ENCODE data around the gene C16orf87. TPM values are rescaled to one million over a fixed set of nuclear protein-coding genes. Genes with fewer than 3 reads are reported as not detected.

The C16orf87 gene
- total RNA-seq, 1 experiment from 2014 or later: 22.5 TPM

DNA sequence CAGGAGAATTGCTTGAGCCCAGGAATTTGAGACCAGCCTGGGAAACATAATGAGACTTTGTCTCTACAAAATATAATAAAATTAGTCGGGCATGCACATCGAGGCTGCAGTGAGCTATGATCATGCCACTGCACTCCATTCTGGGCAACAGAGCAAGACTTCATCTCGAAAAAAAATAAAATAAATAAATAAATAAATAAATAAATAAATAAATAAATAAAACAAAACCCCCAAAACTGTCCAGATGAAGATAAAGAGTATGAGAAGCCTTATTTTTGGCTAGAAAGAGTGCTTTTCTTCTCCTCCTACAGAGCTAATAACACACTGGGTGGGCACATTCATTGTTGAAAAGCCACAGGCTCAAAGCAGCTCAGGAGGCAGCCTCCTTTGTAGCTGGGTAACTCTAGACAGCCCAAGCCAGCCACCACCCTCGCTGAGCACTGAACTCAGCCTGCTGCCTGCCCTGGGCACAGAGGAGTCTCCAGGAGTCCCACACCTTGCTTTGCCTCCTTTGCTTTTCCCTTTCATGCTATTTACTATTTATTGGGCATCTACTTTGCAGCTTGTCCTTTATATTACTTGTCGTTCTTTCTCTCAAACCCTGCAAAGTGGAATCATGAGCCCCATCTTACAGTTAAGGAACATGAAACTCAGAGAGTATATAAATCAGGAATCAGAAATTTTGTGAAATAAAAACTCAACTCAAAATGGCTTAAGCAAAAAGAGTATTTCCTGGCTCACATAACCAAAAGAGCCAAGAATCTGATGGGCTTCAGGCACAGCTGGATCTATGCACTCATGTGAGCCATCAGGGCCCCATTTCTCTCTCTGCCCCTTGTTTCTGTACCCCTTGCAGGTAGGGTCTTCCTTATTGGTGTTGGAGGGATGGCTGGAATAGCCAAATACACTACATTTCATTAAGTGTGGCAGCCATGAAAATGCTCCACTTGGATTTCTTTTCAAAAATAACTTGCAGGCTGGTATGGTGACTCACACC, 18.1 kb upstream of the C16orf87 start:
- Mint-ChIP-seq H3K4me3 (no peak overlapping the region), H3K9me3 (no peaks in the 10 kb centered on the region), H3K27ac (no peak overlapping the region), H3K36me3 (no peaks in the 10 kb centered on the region), H3K4me1 (peaks cover 25% of the 10 kb centered on the region), H3K27me3 (ENCODE audit: low read depth) (no peaks in the 10 kb centered on the region)
- ChIA-PET CTCF (no interaction called here), POLR2A (interaction anchor here (0.6 kb wide), 1 partner anchor 130 kb away, joined by 3 read pairs; no protein-coding TSS in a partner anchor)
- ATAC-seq (peak; percentile 35), DNase-seq (ENCODE audit: low spot score) (no peak)
- TF ChIP-seq, protein P1, sequence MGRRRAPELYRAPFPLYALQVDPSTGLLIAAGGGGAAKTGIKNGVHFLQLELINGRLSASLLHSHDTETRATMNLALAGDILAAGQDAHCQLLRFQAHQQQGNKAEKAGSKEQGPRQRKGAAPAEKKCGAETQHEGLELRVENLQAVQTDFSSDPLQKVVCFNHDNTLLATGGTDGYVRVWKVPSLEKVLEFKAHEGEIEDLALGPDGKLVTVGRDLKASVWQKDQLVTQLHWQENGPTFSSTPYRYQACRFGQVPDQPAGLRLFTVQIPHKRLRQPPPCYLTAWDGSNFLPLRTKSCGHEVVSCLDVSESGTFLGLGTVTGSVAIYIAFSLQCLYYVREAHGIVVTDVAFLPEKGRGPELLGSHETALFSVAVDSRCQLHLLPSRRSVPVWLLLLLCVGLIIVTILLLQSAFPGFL (CRISPR knock-in tag; IDR thresholded peaks at IDR 0.05; ENCODE audit: borderline replicate concordance): no peak
- TF ChIP-seq ZNF416 (CRISPR knock-in tag; IDR thresholded peaks at IDR 0.05) (no peak), GRHL2 (CRISPR knock-in tag; IDR thresholded peaks at IDR 0.05; ENCODE audit: insufficient replicate concordance, severe bottlenecking) (no peak), NR1H2 (CRISPR knock-in tag; IDR thresholded peaks at IDR 0.05) (no peak)
- TF ChIP-seq, protein P2, sequence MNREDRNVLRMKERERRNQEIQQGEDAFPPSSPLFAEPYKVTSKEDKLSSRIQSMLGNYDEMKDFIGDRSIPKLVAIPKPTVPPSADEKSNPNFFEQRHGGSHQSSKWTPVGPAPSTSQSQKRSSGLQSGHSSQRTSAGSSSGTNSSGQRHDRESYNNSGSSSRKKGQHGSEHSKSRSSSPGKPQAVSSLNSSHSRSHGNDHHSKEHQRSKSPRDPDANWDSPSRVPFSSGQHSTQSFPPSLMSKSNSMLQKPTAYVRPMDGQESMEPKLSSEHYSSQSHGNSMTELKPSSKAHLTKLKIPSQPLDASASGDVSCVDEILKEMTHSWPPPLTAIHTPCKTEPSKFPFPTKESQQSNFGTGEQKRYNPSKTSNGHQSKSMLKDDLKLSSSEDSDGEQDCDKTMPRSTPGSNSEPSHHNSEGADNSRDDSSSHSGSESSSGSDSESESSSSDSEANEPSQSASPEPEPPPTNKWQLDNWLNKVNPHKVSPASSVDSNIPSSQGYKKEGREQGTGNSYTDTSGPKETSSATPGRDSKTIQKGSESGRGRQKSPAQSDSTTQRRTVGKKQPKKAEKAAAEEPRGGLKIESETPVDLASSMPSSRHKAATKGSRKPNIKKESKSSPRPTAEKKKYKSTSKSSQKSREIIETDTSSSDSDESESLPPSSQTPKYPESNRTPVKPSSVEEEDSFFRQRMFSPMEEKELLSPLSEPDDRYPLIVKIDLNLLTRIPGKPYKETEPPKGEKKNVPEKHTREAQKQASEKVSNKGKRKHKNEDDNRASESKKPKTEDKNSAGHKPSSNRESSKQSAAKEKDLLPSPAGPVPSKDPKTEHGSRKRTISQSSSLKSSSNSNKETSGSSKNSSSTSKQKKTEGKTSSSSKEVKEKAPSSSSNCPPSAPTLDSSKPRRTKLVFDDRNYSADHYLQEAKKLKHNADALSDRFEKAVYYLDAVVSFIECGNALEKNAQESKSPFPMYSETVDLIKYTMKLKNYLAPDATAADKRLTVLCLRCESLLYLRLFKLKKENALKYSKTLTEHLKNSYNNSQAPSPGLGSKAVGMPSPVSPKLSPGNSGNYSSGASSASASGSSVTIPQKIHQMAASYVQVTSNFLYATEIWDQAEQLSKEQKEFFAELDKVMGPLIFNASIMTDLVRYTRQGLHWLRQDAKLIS (CRISPR knock-in tag; IDR thresholded peaks at IDR 0.05; ENCODE audit: borderline replicate concordance): no peak
- TF ChIP-seq, protein P3, sequence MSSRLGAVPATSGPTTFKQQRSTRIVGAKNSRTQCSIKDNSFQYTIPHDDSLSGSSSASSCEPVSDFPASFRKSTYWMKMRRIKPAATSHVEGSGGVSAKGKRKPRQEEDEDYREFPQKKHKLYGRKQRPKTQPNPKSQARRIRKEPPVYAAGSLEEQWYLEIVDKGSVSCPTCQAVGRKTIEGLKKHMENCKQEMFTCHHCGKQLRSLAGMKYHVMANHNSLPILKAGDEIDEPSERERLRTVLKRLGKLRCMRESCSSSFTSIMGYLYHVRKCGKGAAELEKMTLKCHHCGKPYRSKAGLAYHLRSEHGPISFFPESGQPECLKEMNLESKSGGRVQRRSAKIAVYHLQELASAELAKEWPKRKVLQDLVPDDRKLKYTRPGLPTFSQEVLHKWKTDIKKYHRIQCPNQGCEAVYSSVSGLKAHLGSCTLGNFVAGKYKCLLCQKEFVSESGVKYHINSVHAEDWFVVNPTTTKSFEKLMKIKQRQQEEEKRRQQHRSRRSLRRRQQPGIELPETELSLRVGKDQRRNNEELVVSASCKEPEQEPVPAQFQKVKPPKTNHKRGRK (CRISPR knock-in tag; IDR thresholded peaks at IDR 0.05; ENCODE audit: borderline replicate concordance): no peak

DNA sequence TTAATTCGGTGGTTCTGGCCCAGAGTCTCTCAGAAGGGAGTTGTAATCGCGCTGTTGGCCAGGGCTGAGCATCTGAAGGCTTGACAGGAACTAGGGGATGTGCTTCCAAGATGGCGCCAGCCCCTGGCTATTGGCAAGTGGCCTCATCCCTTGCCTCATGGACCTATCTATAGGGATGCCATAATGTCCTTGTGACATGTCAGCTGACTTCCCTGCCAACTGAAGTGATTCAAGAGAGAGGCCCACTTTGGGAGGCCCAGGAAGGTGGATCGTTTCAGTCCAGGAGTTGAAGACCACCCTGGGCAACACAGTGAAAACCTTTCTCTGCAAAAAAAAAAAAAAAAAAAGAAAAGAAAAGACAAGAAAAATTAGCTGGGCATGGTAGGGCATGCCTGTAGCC, 15.0 kb upstream of the C16orf87 start:
- no peak overlapping the region for H3K4me3 Mint-ChIP-seq
- 0 out of 2 replicates have a peak, but pooled peaks cover 2% of the 10 kb centered on the region for H3K27me3 Mint-ChIP-seq (ENCODE audit: low read depth)
- TF ChIP-seq, protein P4, sequence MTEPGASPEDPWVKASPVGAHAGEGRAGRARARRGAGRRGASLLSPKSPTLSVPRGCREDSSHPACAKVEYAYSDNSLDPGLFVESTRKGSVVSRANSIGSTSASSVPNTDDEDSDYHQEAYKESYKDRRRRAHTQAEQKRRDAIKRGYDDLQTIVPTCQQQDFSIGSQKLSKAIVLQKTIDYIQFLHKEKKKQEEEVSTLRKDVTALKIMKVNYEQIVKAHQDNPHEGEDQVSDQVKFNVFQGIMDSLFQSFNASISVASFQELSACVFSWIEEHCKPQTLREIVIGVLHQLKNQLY (CRISPR knock-in tag; IDR thresholded peaks at IDR 0.05): no peak
- TF ChIP-seq GTF2I (CRISPR knock-in tag; conservative IDR thresholded peaks at IDR 0.05): no peak
- peak; percentile 79 for TF ChIP-seq ZNF317 (CRISPR knock-in tag; IDR thresholded peaks at IDR 0.05; ENCODE audit: borderline replicate concordance, low read depth)
- no peak for TF ChIP-seq CBFB (CRISPR knock-in tag; IDR thresholded peaks at IDR 0.05; ENCODE audit: low read depth)
- TF ChIP-seq, protein P5, sequence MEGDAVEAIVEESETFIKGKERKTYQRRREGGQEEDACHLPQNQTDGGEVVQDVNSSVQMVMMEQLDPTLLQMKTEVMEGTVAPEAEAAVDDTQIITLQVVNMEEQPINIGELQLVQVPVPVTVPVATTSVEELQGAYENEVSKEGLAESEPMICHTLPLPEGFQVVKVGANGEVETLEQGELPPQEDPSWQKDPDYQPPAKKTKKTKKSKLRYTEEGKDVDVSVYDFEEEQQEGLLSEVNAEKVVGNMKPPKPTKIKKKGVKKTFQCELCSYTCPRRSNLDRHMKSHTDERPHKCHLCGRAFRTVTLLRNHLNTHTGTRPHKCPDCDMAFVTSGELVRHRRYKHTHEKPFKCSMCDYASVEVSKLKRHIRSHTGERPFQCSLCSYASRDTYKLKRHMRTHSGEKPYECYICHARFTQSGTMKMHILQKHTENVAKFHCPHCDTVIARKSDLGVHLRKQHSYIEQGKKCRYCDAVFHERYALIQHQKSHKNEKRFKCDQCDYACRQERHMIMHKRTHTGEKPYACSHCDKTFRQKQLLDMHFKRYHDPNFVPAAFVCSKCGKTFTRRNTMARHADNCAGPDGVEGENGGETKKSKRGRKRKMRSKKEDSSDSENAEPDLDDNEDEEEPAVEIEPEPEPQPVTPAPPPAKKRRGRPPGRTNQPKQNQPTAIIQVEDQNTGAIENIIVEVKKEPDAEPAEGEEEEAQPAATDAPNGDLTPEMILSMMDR (IDR thresholded peaks at IDR 0.05): no peak
- peaks cover 5% of the 10 kb centered on the region for H3K36me3 Mint-ChIP-seq
- CTCF ChIA-PET: interaction anchor here (0.7 to 2.4 kb wide), 2 partner anchors 8 to 231 kb away, joined by 3 to 10 read pairs; no protein-coding TSS in a partner anchor
- no peak for DNase-seq (ENCODE audit: low spot score)
- H3K4me1 Mint-ChIP-seq: peaks cover 5% of the 10 kb centered on the region
- no peak for ATAC-seq
- POLR2A ChIA-PET: no interaction called here
- no peak overlapping the region for H3K27ac Mint-ChIP-seq
- peaks cover 12% of the 10 kb centered on the region for H3K9me3 Mint-ChIP-seq
